LHCN-M2 (cell line): Measurements from ENCODE around the gene TTC17. TPM values are rescaled to one million over a fixed set of nuclear protein-coding genes. Genes with fewer than 3 reads are reported as not detected.

Experiments used
- DNase-seq: peaks from one replicate; pipeline ENCODE4 v3.0.0-alpha.2; 2012; ENCODE audit warnings: low read depth
- total RNA-seq: library from RNA; depleted of rRNA; stranded (reverse); fragments of >200 nt; gene quantifications from 2 replicates; pipeline ENCODE4 v1.2.3, GENCODE V29; 2014; rRNA removed

The TTC17 gene
- total RNA-seq, 1 experiment from 2014 or later = 42.0 TPM

DNA sequence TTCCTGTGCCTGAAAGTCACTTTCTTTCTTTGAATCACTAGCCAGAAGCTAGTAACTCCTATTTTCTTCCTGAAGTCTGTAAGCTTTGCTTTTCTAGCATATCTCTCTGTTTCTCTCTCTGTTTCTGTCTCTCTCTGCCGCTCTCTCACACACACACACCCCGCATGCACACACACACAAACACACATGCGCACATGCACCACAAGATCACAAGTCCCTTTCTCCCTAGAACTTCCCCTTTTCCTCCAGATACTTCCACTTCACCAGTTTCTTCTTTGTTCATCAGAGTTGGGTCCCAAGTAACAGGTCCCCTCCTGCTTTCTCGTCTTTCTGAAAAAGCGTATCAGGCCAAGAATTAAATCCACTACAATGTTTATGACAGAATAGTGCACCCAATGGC lies 173.3 kb downstream of the TTC17 start:
- DNase-seq = no peak

GRCh38 chr11:43537833-43538615 lies 179.3 kb downstream of the TTC17 start:
- DNase-seq = no peak

GRCh38 chr11:43541993-43542392 lies 183.3 kb downstream of the TTC17 start:
- DNase-seq = no peak

DNA sequence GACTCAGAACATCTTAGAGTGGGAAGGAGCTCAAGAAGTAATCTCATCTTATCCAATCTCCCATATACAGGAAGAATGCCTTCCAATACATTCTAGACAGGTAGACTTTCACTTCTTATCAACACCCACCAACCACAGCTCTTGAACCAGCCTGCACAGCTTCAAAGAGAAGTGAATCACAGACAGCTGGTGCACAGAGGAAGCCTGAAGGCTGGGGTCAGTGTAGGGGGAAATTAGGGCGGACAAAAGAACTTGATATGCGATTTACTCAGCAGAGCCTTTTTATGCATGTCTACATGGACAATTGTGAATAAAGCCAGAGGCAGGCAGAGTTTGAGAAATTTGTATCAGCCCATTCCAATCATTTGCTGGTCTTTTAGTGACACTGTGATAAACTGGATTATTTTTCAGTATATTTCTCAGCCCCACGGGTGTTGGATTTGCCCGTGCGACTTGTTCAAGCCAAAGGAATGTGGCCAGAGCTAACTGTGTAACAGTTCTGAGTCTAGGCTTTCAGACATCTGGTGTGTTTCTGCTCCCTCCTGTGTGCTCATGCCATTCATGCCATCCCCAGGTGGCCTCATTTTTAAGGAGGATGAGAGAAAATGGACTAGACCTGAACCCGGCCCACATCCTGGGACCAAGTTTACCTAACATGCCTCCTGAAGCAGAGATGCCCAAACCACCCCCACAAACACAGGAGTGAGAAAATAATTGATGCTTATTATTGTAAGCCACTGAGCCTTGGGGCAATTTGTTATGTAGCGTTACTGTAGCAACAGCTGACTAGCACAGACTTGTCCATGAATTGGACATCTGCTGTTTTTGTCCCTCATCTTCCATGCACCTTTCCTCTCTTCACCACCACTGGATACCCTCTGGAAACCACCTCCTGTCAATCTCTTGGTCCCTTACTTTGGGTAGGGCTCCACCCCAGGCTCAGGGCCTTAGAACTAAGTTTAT lies 184.3 kb downstream of the TTC17 start:
- peak; percentile 12 for DNase-seq

Other genes starting within 250 kb of the TTC17 start
- gene API5, start 46.9 kb upstream of the TTC17 start, total RNA-seq = 104 and 113 TPM in 2 replicates